Lower leg skin (tissue), 4 donors: ENCODE results near the gene SFMBT1. TPM values are rescaled to one million over a fixed set of nuclear protein-coding genes. Genes with fewer than 3 reads are reported as not detected.

Experiments used
- DNase-seq, 2 donors: peaks; one replicate each; pipeline ENCODE4 v3.0.0-alpha.2; 2019; ENCODE audit warnings: low spot score in 2 of 2
- H3K4me3 ChIP-seq: fragments of 200-600 bp; sonication (generic); 2 replicates; pipeline ENCODE4 v1.5.1; 2017; ENCODE audit warnings: mild to moderate bottlenecking, low read depth; ENCODE audit not compliant: poor library complexity, severe bottlenecking
- POLR2A ChIP-seq, 2 donors: fragments of 450-650 bp; IDR thresholded peaks; one replicate each; pipeline ENCODE4 v1.6.1; 2016 to 2017; ENCODE audit warnings: antibody characterized with exemption in 2 of 2, mild to moderate bottlenecking in 1 of 2, moderate library complexity in 1 of 2
- whole genome bisulfite sequencing, 2 donors: methylation state at CpG; one replicate each; pipeline ENCODE4 v1.1.5; 2018; 5-methylcytosine and 5-hydroxymethylcytosine counted together
- intact Hi-C: fragments of 100-400 bp; cut with DNase I; formaldehyde crosslinking; loops from one replicate; pipeline ENCODE4 v1.15.0; 2023; ENCODE audit warnings: low total_unique reads
- total RNA-seq, 4 donors: library from RNA; depleted of rRNA; stranded (reverse); fragments of >200 nt; gene quantifications; one replicate each; pipeline ENCODE4 v1.1.0, GENCODE V29; 2016
- TF ChIP-seq, protein P1 (sequence below), 3 donors: fragments of 450-650 bp; IDR thresholded peaks; one replicate each; pipeline ENCODE4 v1.5.1; 2016; ENCODE audit warnings: antibody characterized with exemption in 3 of 3, mild to moderate bottlenecking in 3 of 3, moderate library complexity in 2 of 3

SFMBT1 gene
- total RNA-seq, 4 donors from 2014 or later, result 9.5 to 24.3 (median 14.4) TPM

DNA sequence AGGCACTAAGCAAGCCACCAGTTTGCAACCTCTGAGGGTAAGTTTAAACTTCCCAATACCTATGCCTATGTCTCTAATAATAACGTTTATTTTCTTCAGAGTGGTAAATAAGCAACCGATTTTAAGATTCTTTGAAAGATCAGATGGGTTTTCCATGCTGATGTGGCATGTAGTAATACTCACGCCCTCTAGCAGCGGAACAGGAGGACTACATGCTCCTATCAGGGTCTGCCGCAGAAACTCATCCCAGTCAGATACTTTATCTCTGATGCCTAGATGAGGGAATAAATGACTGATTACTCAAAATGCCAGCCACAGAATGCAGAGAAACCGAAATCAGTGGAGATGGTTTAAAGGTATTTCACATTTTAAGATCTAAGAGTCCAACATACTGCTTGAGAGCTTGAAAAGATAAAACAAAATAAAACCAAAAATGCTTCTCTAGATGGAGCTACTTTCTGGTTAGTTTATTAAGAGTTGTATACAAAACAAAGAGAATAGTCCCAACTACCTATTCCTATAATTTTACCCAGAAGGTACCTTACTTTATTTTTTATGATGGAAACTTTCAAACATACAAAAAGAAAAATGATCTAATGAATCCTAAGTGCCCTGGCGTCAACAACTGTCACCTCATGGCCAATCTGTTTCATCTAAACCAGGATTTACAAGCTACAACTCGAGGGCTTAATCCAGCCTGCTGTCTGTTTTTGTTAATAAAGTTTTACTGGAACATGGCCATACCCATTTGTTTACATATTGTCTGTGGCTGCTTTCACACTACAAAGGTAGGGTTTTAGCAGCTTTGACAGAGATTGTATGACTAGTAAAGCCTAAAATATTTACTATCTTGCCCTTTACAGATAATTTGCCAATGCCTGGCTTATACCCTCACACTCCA lies 111.0 kb downstream of the SFMBT1 start:
- TF ChIP-seq, protein P1, sequence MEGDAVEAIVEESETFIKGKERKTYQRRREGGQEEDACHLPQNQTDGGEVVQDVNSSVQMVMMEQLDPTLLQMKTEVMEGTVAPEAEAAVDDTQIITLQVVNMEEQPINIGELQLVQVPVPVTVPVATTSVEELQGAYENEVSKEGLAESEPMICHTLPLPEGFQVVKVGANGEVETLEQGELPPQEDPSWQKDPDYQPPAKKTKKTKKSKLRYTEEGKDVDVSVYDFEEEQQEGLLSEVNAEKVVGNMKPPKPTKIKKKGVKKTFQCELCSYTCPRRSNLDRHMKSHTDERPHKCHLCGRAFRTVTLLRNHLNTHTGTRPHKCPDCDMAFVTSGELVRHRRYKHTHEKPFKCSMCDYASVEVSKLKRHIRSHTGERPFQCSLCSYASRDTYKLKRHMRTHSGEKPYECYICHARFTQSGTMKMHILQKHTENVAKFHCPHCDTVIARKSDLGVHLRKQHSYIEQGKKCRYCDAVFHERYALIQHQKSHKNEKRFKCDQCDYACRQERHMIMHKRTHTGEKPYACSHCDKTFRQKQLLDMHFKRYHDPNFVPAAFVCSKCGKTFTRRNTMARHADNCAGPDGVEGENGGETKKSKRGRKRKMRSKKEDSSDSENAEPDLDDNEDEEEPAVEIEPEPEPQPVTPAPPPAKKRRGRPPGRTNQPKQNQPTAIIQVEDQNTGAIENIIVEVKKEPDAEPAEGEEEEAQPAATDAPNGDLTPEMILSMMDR (IDR thresholded peaks at IDR 0.05), result no peak
- TF ChIP-seq POLR2A (IDR thresholded peaks at IDR 0.05), result no peak
- peak in 1 of 2 donors; percentile 34 for DNase-seq
- H3K4me3 ChIP-seq, result no peak overlapping the region
- intact Hi-C loops, result no loop called here
- WGBS, 2 donors, result 11 to 12% methylated on average over 8 of the region's 8 CpGs

DNA sequence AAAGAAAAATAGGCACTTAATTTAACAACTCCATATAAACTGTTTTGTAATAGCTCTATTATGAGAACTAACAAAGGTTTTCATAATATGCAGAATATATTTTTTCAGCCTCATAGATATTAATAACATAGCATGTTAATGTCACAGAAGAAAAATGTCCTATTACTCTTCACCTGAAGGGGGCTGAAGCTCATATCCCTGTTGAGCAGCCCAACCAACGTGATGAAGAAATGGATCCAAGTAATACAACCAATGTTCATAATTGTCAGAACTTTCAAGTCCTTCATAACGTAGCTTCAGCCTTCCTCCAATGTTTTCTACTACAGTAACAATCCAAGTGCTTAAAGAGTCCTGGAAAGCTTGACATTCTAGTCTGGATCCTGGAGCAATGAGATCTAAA lies 114.0 kb downstream of the SFMBT1 start:
- H3K4me3 ChIP-seq, result no peak overlapping the region
- no peak for DNase-seq
- intact Hi-C loops, result no loop called here
- TF ChIP-seq POLR2A (IDR thresholded peaks at IDR 0.05), result no peak
- TF ChIP-seq, protein P1 (IDR thresholded peaks at IDR 0.05), result no peak
- WGBS, 2 donors, result 86 to 87% methylated on average over 2 of the region's 2 CpGs

DNA sequence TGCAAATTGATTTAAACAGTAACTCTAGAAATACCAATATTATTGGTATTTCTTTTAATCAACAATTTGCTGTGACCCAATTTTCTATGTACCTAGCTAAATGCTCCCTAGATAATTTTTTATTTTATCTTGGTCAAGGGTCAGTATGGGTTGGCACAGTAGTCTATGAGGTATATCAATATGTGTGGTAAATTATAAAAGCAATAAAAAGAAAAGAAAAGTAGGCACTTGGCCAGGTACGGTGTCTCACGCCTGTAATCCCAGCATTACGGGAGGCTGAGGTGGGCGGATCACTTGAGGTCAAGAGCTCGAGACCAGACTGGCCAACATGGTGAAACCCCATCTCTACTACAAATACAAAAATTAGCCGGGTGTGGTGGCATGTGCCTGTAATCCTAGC lies 114.5 kb downstream of the SFMBT1 start:
- intact Hi-C loops, result no loop called here
- DNase-seq, result no peak
- no peak for TF ChIP-seq POLR2A (IDR thresholded peaks at IDR 0.05)
- TF ChIP-seq, protein P1 (IDR thresholded peaks at IDR 0.05), result no peak
- H3K4me3 ChIP-seq, result no peak overlapping the region
- WGBS, 2 donors, result 83 to 86% methylated on average over 6 of the region's 6 CpGs

DNA sequence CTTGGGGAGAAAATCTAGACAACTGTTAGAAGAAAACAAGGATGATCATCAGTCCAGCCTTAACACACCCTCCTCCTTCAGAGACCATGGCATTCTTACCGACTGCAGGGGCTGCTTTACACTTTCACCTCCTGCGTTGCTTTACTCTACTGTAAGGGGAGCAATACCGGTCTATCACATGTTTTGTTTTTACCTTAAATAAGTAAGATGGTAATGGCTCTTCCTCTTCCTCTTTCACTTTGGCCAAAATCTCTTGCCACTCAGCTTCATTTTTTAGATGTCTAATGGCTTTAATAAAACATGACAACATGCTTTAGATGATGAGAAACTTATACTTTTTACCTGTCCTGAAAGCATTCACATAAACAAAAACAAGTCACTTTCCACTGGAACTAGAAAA lies 115.1 kb downstream of the SFMBT1 start:
- intact Hi-C loops, result no loop called here
- 93 to 97% methylated on average over 3 of the region's 3 CpGs for WGBS, 2 donors
- H3K4me3 ChIP-seq, result no peak overlapping the region
- TF ChIP-seq, protein P1 (IDR thresholded peaks at IDR 0.05), result no peak
- TF ChIP-seq POLR2A (IDR thresholded peaks at IDR 0.05), result no peak
- no peak for DNase-seq

DNA sequence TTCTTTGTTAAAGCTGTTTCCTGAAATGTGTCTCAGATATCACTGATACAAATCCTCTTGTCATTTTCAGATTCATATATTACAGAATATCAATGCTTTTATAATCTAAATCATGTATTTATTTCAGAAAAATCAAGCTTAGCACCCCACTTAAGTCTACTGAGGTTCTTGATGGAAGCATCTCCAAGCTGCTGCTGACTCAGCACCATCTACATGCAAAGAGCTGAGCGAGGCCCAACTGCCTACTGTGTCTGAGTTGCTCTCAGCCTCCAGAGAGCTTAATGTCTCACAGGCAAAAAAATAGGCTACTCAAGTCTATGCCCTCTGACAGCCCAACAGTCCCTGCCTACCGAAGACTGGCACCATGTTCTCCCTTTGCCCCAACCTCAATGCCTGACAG lies 119.3 kb downstream of the SFMBT1 start:
- intact Hi-C loops, result no loop called here
- 91 to 94% methylated on average over 2 of the region's 2 CpGs for WGBS, 2 donors
- TF ChIP-seq, protein P1 (IDR thresholded peaks at IDR 0.05), result no peak
- no peak for TF ChIP-seq POLR2A (IDR thresholded peaks at IDR 0.05)
- no peak for DNase-seq
- no peak overlapping the region for H3K4me3 ChIP-seq
